Measurements from ENCODE around the gene ASIC2.

GRCh38 chr17:33209671-33210070 is 83.4 kb downstream of the ASIC2 start:
- TF ChIP-seq CTCF (IDR thresholded peaks at IDR 0.05; ENCODE audit: low read depth, low read length, poor library complexity, severe bottlenecking) (no peak), EZH2phosphoT487 (IDR thresholded peaks at IDR 0.05; ENCODE audit: borderline replicate concordance, low read length) (no peak)
